AG09309 (cell line): ENCODE data around the gene PRDM10.
"Not testable (repeated sequence)": the region's sequence is repeated elsewhere in the genome, so short reads cannot be mapped to it uniquely, and the experiment has no call there.

Source experiments
- DNase-seq: peaks from one replicate; pipeline ENCODE4 v3.0.0-alpha.2; 2010; ENCODE audit warnings: low read depth
- H3K4me3 ChIP-seq: 2 replicates; pipeline ENCODE4 v1.5.1; 2011; ENCODE audit warnings: mild to moderate bottlenecking, low read depth, low read length, moderate library complexity; ENCODE audit not compliant: control insufficient read depth
- CTCF ChIP-seq: IDR thresholded peaks from 2 replicates; pipeline ENCODE4 v1.5.1; 2011; ENCODE audit warnings: mild to moderate bottlenecking, low read depth, low read length, inconsistent platforms; ENCODE audit not compliant: insufficient read depth, control insufficient read depth; ENCODE audit errors: missing control alignments

PRDM10 gene

GRCh38 chr11:129965248-129965647 is 37.4 kb downstream of the PRDM10 start:
- H3K4me3 ChIP-seq = no peak overlapping the region
- no peak for DNase-seq
- no peak for TF ChIP-seq CTCF

- peak; percentile 47 for DNase-seq
- no peak overlapping the region for H3K4me3 ChIP-seq
- no peak for TF ChIP-seq CTCF
Measured at GRCh38 chr11:129960216-129961214, 42.1 kb downstream of the PRDM10 start.

- no peak for TF ChIP-seq CTCF
- DNase-seq = no peak
- H3K4me3 ChIP-seq = no peak overlapping the region
Measured at GRCh38 chr11:129959687-129960086, 42.9 kb downstream of the PRDM10 start.

- TF ChIP-seq CTCF = no peak
- H3K4me3 ChIP-seq = no peak overlapping the region
- no peak for DNase-seq
Measured at GRCh38 chr11:129955282-129955681, 47.4 kb downstream of the PRDM10 start.

GRCh38 chr11:129954703-129955102 is 47.9 kb downstream of the PRDM10 start:
- not testable (repeated sequence) for H3K4me3 ChIP-seq, DNase-seq

GRCh38 chr11:129951866-129952262 is 50.8 kb downstream of the PRDM10 start:
- no peak for TF ChIP-seq CTCF
- H3K4me3 ChIP-seq = no peak overlapping the region

GRCh38 chr11:129951201-129951865 is 51.3 kb downstream of the PRDM10 start:
- no peak for DNase-seq

More at GRCh38 chr11:129951866-129952262, 50.8 kb downstream of the PRDM10 start:
- DNase-seq = no peak

More at GRCh38 chr11:129951201-129951865, 51.3 kb downstream of the PRDM10 start:
- no peak overlapping the region for H3K4me3 ChIP-seq
- TF ChIP-seq CTCF = no peak
